ENCODE data around the gene SGMS2.

DNA sequence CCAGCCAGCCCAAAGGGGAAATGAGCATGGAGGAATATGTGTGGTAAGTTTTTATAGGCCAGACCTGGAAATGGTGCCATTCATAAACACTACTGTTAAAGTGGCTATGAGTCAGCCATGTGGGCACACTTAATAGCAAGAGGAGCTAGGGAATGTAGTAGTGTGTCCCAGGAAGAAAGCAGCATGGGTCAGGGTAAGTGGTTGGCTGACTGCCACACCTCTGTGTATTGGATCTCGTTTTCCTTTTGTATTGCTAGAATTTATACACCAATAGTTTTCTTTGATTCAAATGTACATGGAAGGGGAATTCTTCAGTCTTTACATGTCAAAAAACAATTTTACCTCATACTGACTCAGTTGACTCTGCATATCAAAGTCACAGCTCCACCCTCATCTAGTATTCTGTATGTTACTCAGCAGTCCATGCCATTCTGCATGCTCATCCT, 22.9 kb upstream of the SGMS2 start:
- TF ChIP-seq FOXK2 (IDR thresholded peaks at IDR 0.05): no peak
- no peak for TF ChIP-seq SUZ12 (IDR thresholded peaks at IDR 0.05)
- TF ChIP-seq L3MBTL2 (conservative IDR thresholded peaks at IDR 0.05): no peak
- TF ChIP-seq SP1 (IDR thresholded peaks at IDR 0.05): no peak
- no peak for TF ChIP-seq HDGF (IDR thresholded peaks at IDR 0.05; ENCODE audit: borderline replicate concordance)
- TF ChIP-seq BHLHE40 (IDR thresholded peaks at IDR 0.05; ENCODE audit: borderline replicate concordance): no peak
- no peak for TF ChIP-seq FOXM1 (IDR thresholded peaks at IDR 0.05; ENCODE audit: borderline replicate concordance)
- TF ChIP-seq, protein P1, sequence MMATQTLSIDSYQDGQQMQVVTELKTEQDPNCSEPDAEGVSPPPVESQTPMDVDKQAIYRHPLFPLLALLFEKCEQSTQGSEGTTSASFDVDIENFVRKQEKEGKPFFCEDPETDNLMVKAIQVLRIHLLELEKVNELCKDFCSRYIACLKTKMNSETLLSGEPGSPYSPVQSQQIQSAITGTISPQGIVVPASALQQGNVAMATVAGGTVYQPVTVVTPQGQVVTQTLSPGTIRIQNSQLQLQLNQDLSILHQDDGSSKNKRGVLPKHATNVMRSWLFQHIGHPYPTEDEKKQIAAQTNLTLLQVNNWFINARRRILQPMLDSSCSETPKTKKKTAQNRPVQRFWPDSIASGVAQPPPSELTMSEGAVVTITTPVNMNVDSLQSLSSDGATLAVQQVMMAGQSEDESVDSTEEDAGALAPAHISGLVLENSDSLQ (IDR thresholded peaks at IDR 0.05): no peak

Measured in HEK293T (cell line).